Astrocyte of the spinal cord (primary cell): ENCODE results near the gene MCM10.

Source experiments
- DNase-seq: peaks from one replicate; pipeline ENCODE4 v3.0.0; 2011; ENCODE audit warnings: low read depth, low spot score
- H3K4me3 ChIP-seq: 2 replicates; pipeline ENCODE4 v1.5.1; 2011; ENCODE audit warnings: low read depth, mild to moderate bottlenecking, low read length, moderate library complexity
- CTCF ChIP-seq: IDR thresholded peaks from 2 replicates; pipeline ENCODE4 v1.5.1; 2012; ENCODE audit warnings: low read depth, mild to moderate bottlenecking, low read length, inconsistent platforms
- in situ Hi-C: cut with HindIII; loops from 2 replicates; pipeline ENCODE4 v1.10.0; 2017; ENCODE audit warnings: low sequenced_read_pairs

MCM10 gene

DNA sequence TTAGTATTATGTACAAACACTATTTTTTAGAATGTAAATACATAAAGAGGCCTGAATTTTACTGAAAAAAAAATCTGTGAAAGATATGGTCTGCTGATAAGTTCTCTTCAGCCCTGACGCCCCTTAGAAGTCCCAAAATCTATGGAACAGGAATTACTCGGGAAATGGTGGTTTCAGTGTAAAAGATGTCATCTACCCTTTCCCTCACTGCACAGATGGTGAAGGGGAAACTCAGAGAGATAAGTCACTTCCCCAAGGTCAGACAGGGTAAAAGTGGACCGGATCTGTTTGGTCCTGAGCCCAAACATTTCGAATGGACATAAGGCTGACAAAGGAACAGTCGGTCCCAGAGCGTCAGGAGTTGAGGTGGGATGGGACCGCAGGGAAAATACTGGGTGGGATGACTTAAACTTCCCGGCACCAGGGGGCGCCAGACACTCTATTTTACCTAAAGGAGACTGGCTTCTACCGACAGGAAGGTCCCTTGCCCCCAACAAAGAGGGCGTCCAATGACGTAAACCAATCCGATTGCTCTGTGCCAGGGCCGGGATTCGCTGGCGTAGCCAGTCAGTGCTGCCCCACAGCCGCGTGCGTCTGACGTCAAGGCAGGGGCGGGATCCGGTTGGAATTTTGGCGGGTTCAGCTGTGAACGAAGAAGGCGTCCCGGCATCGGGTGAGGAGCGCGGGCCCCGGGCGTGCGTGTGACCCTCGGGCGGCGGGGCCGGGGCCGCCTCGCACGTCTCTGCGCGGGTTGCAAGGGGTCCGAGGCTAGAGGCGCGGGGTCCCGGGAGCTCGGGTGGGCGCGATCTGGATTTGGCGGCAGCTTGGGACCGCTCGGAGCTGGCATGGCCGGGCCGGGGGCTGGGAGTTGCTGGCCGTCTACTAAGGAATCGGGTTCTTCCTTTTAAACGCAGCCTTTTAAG is at the start of gene MCM10:
Gene MCM10 (plus strand): TSS at position 625 of the 923 bp plus-strand sequence. CDS start 2,645 bp downstream, outside the sequence.
- in situ Hi-C loops: no loop called here
- peak; percentile 76 for TF ChIP-seq CTCF
- peak; percentile 99 for DNase-seq
- H3K4me3 ChIP-seq: peak within 1 kb of the TSS; percentile 63

- in situ Hi-C loops: no loop called here
- no peak for DNase-seq
- TF ChIP-seq CTCF: no peak
- H3K4me3 ChIP-seq: no peak overlapping the region
These were observed 47.8 kb upstream of the MCM10 start for GRCh38 chr10:13113544-13113943.

GRCh38 chr10:13115832-13116803 is 45.2 kb upstream of the MCM10 start:
- in situ Hi-C loops: no loop called here
- H3K4me3 ChIP-seq: no peak overlapping the region
- TF ChIP-seq CTCF: no peak
- no peak for DNase-seq

GRCh38 chr10:13117841-13118783 is 43.2 kb upstream of the MCM10 start:
- no peak for TF ChIP-seq CTCF
- H3K4me3 ChIP-seq: no peak overlapping the region
- in situ Hi-C loops: no loop called here
- no peak for DNase-seq

DNA sequence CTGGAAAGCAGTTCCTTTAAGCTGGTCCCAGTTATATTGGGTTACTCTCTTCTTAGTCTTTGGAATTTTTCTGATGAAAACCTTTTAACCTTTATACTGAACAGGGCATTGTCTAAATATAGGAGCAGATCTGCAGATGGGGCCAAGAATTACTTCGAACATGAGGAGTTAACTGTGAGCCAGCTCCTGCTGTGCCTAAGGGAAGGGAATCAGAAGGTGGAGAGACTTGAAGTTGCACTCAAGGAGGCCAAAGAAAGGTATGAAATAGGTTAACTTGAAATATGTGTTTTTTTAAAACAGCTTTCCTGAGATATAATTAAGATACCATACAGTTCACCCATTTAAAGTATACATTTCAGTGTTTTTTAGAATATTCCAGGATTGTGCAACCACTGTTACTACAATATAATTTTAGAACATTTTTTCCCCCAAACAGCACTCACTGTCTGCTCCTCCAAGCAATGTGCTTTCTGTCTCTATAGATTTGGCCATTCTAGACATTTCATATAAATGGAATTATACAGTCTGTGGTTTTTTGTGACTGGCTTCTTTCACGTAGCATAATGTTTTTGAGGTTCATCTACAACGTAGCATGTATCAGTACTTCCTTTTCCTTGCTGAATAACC is 42.5 kb upstream of the MCM10 start:
- in situ Hi-C loops: no loop called here
- DNase-seq: no peak
- H3K4me3 ChIP-seq: no peak overlapping the region
- TF ChIP-seq CTCF: no peak
